NCI-H1436 (cell line): ENCODE data around the gene CDK5R2.

Experiments
- DNase-seq: peaks from one replicate; lab custom pipeline; 2025; lab: John Stamatoyannopoulos, UW

CDK5R2 gene

DNA sequence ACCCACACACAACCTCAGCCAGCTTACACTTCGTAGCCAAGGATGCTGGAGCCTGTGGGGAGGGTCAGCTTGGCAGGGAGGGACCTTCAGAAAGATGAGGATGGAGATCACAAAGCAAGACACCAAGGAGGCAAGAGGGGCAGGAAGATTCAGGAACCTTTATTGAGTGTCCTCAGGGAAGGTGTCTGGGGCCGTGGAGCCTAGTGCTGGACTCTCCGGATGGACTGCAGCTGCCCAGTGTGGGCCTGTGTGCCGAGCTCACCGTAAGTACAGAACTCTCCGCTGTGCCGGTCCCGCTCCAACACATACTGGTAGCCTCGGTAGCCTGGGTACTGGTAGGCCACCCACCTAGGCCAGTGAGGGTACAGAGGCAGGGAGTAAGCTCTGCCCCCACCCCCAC lies 30.6 kb downstream of the CDK5R2 start:
- no peak for DNase-seq

DNA sequence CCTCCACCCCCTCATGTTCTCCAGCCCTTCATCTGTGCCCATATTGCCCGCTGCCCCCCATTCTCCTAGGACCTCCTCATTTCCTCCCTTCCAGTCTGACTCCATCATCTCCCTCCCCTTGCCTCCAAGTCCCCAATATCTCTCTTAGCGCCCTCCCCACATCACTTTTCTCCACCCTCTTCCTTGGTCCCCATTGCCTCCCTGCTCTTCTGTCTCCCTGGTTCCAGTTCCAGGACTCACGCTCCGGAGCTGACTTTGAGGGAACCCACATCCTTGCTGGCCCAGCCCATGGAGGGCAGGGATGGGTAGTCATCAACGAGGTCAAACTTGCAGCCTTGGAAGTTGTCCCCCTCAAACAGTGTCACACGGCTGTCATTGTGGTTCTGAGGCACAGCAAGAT lies 31.1 kb downstream of the CDK5R2 start:
- no peak for DNase-seq

- no peak for DNase-seq
Observed at GRCh38 chr2:218991674-218992168, 32.3 kb downstream of the CDK5R2 start.

DNA sequence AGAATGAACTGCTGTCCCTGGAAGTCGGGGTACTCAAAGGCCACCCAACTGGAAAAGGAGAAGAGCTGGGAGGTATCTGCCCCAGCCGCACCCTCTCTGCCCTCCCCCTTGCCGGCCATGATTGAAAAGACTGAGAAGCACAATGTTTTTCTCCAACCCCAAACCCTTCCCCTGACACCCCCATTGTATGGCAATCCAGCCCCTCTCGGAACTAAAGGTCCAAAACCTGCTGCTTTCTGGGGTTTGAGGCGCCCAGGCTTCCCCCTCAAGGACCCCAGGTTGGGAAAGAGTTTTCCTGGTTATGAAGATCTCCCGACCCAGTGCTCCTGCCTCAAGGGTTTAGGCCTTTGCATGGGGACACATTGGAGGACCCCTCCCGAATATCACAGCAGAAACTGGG lies 32.7 kb downstream of the CDK5R2 start:
- no peak for DNase-seq

- no peak for DNase-seq
Observed at GRCh38 chr2:218992703-218993344, 33.4 kb downstream of the CDK5R2 start.

DNA sequence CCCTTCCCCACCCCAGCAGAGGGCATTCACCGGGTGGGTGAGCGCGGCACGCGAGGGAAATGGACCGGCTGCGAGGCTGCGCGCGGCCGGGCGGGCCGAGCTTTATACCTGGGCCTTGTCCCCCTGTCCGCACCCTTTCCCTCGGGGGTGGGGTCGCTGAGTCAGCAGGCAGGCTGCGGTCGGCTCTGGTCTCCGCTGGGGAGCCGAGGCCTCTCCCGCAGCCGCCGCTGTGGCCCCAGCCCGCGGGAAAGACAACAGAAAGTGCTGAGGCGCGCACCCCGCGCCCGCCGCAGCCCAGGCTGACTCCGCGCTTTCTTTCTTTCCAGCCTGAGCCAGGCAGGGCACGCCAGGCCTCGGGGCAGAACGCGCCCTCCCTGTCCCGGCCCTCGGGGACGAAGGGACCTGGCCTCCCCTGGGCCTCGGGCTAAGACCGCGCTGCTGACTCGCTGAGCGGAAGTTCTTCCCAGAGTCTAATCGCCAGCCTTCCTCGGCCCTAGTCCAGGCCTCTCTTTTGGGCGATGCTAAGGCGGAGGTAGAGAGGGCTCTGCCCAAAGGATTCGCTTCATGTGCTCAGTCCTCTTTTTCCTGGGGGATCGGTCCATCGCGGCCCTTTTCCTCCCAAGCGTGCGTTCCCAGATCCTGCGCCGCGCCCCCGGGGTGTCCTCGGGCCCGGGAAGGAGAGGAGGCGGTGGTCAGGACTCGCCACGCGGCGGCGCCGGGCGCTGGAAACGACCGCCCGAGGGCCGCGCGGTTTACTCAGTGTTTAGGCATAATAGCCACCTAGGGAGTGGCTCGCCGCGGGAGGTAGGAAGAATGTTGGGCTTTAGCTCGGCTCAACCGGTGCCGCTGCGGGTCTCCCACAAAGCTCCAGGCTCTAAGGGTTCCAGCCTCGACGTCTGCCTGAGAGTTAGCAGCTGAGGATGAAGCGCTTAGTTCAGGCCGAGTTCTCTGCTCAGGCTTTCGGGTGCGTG lies 34.2 kb downstream of the CDK5R2 start, which contains the start of gene CRYBA2:
TSS of gene CRYBA2 (minus strand) at position 78 of the 971 bp plus-strand sequence. CDS start 246 bp downstream, outside the sequence.
- peak; percentile 31 for DNase-seq

GRCh38 chr2:218995561-218995960 lies 36.1 kb downstream of the CDK5R2 start:
- DNase-seq: no peak

DNA sequence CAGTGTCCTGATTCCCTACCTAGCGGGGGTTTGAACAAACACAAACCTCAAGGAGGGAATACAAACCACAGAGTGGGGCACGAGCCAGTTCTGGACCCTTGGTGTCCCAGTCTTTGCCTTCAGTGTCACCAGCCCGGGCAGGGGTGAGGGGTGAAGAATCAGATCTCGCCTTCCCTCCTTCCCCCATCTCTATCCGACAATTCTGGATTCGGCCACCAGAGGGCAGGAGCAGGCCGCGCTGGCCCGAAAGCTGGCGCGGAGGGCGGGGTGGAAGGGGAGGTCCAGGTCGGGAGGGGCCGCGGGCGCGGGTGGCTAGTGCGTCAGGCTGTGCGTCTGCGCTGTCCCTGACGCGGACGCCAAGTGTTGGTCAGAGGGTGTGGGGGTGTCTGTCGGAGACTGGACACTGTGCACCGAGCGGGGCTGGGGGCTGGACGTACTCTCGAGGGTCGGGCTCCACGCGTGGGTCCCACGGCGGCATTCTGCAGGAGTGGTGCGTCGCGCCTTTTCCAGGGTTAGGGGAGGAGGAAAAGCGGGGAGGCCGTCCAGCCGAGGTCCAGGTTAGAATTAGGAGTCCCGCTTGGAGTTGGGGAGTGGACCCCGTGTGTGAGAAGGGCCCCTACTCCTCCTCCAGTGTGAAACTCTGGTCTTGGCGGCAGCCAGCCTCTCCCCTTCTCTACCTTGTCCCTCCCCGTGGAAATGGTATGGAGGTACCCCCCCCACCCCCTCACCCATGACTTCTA lies 36.7 kb downstream of the CDK5R2 start:
- DNase-seq: peak; percentile 80

DNA sequence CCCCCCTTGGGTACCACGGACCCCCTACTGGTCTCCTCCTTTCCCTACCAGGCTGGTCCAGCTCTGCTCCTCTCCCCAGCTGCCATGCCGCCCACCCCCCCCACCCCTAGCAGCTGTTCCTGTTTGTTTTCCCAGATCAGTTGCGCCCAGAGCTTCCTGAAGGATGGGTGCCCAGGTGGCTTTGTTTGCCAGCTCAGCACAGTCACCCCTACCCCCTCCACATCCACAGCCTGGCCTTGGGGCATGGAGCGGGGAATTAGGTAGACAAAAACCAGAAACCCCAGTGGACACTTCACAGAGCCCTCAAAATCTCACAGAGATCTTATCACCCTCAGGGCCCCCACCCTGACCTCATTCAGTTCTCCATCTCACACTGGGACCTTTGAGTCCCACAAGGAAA lies 37.5 kb downstream of the CDK5R2 start:
- DNase-seq: no peak

GRCh38 chr2:218997731-218998130 lies 38.3 kb downstream of the CDK5R2 start:
- DNase-seq: no peak

- no peak for DNase-seq
Observed at GRCh38 chr2:218998414-218999002, 39.0 kb downstream of the CDK5R2 start.

DNA sequence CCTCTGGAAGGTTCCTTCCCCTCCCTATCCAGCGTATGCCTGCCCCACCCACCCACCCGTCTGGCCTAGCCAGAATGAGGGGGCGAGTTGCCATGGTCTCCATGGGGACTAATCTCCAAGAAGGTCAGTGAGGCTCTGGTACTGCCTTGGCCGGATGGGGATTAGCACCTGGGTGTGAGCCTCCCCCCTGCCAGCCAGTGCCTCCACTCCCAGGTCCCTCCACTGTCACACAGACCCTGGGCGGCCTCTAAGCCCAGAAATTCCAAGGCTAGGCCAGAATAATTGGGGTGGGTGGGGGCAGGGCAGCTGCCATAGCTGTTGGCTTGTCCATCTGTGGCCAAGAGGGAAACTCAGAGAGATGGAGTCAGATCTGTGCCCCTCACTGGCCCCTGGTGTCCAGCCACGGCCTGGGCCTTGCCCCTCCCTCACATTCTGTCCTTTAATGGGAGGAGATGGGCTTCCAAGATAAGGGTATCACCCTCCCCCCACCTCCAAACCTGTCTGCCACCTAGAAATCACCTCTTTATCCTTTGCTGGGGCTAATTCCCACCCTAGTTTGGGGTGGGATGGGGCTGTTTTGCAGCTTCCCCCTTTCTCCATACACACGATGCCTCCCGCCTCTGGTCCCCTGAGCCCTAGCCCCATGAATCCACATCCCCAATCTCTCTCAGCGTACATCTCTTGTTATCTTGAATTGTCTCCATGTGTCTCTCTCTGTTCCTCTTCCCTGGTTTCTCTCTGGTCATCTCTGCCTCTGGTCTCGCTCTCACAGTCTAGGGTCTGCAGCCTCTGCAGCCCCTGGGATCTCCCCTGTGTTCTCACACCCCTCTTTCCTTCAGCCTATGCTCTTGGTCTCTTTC lies 39.8 kb downstream of the CDK5R2 start:
- DNase-seq: no peak

DNA sequence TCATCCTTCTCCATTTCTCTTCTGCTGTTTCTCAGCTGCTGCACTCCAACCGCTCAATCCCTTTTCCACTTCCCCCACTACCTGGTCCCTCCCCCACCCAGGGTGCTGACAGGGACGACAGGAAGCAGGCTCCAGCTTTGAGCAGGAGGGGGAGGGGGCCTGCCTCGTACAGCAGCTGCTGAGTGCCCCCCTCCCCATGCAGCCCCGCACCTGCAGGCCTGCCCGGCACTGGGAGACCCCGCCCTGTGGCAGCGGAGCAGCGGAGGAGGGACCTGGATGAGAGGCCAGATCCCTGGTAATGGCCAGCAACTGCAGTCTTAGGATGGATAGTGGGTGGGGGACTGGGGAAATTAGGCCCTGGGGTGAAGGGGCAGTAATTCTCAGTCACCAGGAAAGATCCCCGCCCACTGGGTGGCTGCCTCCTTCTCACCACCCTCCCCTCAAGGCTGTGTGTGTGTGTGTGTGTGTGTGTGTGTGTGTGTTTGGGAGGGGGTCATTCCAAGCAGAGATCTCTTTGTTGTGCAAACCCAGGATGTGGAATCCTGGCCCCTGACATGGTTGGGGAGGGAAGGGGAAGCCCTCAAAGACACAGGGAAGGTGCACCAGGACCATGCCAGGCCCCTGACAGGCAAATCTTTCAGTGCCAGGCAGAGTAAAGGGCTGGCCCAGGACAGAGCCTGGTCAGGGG lies 40.6 kb downstream of the CDK5R2 start:
- DNase-seq: peak; percentile 79

DNA sequence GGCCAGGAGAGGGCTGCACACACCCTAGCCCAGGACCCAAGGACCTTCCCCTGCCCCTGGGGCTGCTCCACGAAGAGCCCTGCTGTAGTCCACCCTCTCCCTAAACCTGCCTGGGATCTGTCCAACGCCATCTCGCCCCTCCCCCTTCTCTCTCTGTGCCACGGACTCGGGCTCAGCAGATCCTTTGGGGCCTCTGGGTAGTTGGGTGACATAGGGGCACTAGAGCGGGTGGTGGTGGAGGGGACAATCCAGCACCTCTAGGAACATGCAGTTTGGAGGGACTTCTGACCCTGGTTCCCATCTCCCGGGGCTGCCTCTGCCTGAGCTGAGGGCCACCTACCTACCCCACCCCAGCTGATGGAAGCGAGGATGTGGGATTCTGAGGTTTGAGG lies 41.1 kb downstream of the CDK5R2 start:
- peak; percentile 40 for DNase-seq

- no peak for DNase-seq
Observed at GRCh38 chr2:219001100-219001576, 41.7 kb downstream of the CDK5R2 start.

GRCh38 chr2:219001577-219002394 lies 42.3 kb downstream of the CDK5R2 start:
- DNase-seq: peak; percentile 95

DNA sequence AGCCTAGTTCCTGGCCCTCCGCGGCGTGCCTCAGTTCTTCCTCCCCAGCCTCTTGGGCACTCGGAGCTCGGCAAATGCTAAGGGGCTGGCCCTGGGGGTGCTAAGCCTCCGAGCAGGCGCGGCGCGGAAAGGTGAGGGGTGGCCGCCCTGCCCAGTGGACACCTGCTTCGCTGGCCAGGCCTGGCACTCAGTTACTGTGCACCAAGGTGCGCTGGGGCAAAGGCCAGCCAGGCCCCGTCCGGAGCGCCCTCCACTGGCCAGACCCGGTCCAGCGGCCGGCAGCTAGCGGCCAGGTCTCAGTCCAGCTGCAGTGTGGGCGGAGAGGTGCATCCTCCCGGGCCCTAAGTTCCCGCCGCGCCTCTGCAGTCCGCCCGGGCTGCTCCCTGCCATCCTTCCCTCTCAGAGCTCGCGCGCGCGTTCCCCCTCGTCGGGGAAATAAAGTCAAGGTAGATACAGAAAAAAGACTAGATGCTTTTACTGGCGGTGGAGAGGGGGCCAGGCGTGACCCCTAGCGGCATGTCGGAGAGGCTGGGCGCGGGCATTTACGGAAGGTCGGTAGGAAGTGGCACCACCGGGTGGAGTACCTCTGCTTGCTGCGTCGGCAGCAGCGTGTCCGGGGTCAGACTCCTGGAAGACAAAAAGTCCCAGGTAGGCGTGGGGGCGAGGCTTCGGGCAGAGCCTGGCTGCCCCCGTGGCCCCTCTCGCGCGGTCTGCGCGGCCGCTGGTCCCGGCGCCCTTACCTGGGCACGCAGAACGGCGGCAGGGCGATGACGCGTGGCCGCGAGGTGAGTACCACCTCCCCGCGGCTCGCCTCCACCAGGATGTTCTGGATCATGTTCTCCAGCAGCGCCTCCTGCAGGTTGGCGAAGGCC lies 43.2 kb downstream of the CDK5R2 start:
- DNase-seq: peak; percentile 84

- no peak for DNase-seq
Observed at GRCh38 chr2:219003267-219003634, 43.8 kb downstream of the CDK5R2 start.
